Prostate gland (tissue), 2 donors: ENCODE data around the gene SLC1A7.

Experiments
- POLR2A ChIP-seq: fragments of 450-650 bp; IDR thresholded peaks from one replicate; pipeline ENCODE4 v1.6.1; 2016; ENCODE audit warnings: antibody characterized with exemption, mild to moderate bottlenecking
- POLR2AphosphoS5 ChIP-seq: sonication (generic); formaldehyde crosslinking; IDR thresholded peaks from one replicate; pipeline ENCODE4 v1.6.1; 2017; ENCODE audit warnings: antibody characterized with exemption
- TF ChIP-seq, protein P1 (sequence below), 4 experiments: fragments of 200-600 bp in 2 of 4; fragments of 450-650 bp in 2 of 4; sonication (generic) in 2 of 4; IDR thresholded peaks; 1 replicate in 3 of 4; 2 replicates in 1 of 4; pipeline ENCODE4 v1.5.1; 2016 to 2019; ENCODE audit warnings: antibody characterized with exemption in 4 of 4, mild to moderate bottlenecking in 2 of 4, moderate library complexity in 2 of 4

DNA sequence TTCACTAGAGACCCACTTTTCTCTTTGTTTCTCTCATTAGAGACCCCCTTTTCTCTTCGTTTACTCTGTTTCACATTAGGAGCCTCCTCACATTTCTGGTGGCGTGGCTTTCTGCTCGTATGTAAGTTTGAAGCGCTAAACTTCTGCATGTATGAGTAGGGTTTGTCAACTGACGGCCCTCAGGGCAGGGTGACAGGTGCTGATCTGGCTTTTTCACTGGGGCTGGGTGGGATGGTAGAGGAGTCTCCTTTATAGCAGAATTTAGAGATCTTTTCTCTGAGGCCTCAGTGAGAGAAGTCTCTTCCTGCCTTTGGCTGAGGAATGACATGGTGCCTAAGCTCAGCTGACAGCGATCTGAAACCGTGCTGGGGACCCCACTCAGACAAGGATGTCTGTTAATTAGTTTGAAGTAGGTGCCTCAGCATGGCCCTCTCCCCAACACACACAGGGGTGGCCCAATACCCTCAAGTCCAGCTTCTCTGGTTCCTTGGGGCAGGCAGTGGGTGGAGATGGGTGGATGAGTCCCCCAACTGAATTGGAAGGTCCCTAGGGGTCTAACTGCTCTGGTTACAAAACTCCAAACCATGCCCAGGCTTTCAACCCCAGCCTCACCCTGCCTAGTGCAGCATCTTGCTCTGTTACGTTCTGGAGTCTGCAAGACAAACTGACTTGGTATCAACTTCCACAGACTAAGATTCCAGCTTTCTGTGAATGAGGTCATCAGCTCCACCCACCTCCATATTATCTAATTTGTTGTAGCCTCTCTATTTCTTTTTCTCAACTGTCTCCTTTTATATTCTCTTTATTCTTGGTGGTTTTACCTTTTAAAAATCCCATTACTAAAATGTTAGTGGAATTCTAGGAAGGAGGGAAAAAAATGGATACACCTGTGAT, 3.2 kb downstream of the SLC1A7 start:
- TF ChIP-seq, protein P1, sequence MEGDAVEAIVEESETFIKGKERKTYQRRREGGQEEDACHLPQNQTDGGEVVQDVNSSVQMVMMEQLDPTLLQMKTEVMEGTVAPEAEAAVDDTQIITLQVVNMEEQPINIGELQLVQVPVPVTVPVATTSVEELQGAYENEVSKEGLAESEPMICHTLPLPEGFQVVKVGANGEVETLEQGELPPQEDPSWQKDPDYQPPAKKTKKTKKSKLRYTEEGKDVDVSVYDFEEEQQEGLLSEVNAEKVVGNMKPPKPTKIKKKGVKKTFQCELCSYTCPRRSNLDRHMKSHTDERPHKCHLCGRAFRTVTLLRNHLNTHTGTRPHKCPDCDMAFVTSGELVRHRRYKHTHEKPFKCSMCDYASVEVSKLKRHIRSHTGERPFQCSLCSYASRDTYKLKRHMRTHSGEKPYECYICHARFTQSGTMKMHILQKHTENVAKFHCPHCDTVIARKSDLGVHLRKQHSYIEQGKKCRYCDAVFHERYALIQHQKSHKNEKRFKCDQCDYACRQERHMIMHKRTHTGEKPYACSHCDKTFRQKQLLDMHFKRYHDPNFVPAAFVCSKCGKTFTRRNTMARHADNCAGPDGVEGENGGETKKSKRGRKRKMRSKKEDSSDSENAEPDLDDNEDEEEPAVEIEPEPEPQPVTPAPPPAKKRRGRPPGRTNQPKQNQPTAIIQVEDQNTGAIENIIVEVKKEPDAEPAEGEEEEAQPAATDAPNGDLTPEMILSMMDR (IDR thresholded peaks at IDR 0.05) = no peak
- TF ChIP-seq POLR2AphosphoS5 (no peak), POLR2A (no peak)
